SIG-M5 treated with dmso at 0.1 percent for 504 hours (cell line): ENCODE data around the gene GJD3.

Source experiments
- DNase-seq: peaks from one replicate; lab custom pipeline; 2025; ENCODE audit not compliant: unreplicated experiment; lab: John Stamatoyannopoulos, UW

Gene GJD3

GRCh38 chr17:40341808-40342503, 22.6 kb downstream of the GJD3 start:
- DNase-seq, result no peak

GRCh38 chr17:40340880-40341807, 23.4 kb downstream of the GJD3 start:
- DNase-seq, result no peak

- DNase-seq, result no peak
Measured at GRCh38 chr17:40340327-40340726, 24.2 kb downstream of the GJD3 start.

GRCh38 chr17:40338941-40339649, 25.4 kb downstream of the GJD3 start:
- no peak for DNase-seq

GRCh38 chr17:40338058-40338457, 26.5 kb downstream of the GJD3 start:
- DNase-seq, result peak; percentile 74

- no peak for DNase-seq
Measured at GRCh38 chr17:40337351-40337750, 27.2 kb downstream of the GJD3 start.

- DNase-seq, result no peak
Measured at GRCh38 chr17:40335620-40336019, 28.9 kb downstream of the GJD3 start.

- peak; percentile 80 for DNase-seq
Measured at GRCh38 chr17:40333781-40334448, 30.6 kb downstream of the GJD3 start.

- no peak for DNase-seq
Measured at GRCh38 chr17:40331743-40332641, 32.5 kb downstream of the GJD3 start.

- no peak for DNase-seq
Measured at GRCh38 chr17:40330850-40331470, 33.6 kb downstream of the GJD3 start.

- DNase-seq, result peak; percentile 83
Measured at GRCh38 chr17:40329839-40330794, 34.4 kb downstream of the GJD3 start.

- DNase-seq, result peak; percentile 80
Measured at GRCh38 chr17:40328386-40328766, 36.2 kb downstream of the GJD3 start.

- DNase-seq, result peak; percentile 67
Measured at GRCh38 chr17:40327735-40328385, 36.7 kb downstream of the GJD3 start.

- no peak for DNase-seq
Measured at GRCh38 chr17:40327244-40327729, 37.2 kb downstream of the GJD3 start.

- DNase-seq, result no peak
Measured at GRCh38 chr17:40326832-40327199, 37.7 kb downstream of the GJD3 start.

GRCh38 chr17:40326014-40326831, 38.3 kb downstream of the GJD3 start:
- peak; percentile 36 for DNase-seq
